Right renal cortex interstitium (tissue), 3 donors: Measurements from ENCODE around the gene AK8. TPM values are rescaled to one million over a fixed set of nuclear protein-coding genes. Genes with fewer than 3 reads are reported as not detected.

Experiments
- DNase-seq, 3 donors: peaks; one replicate each; pipeline ENCODE4 v3.0.0-alpha.2; 2013; ENCODE audit warnings: low read depth in 3 of 3, low spot score in 2 of 3
- polyA plus RNA-seq, 3 donors: library from polyadenylated mRNA; unstranded; fragments of 120-200 nt; gene quantifications; one replicate each; pipeline ENCODE4 v1.2.1, GENCODE V29; 2013; ENCODE audit not compliant: insufficient read length in 3 of 3

AK8 gene
- polyA plus RNA-seq, 3 donors, result 3.2 to 3.8 (median 3.4) TPM

- DNase-seq, result no peak
Observed at GRCh38 chr9:132748450-132748849, 129.6 kb downstream of the AK8 start.

GRCh38 chr9:132745756-132746709 is 132.1 kb downstream of the AK8 start:
- no peak for DNase-seq

- DNase-seq, result no peak
Observed at GRCh38 chr9:132744881-132745755, 133.0 kb downstream of the AK8 start.

- no peak for DNase-seq
Observed at GRCh38 chr9:132743931-132744479, 134.1 kb downstream of the AK8 start.

GRCh38 chr9:132742821-132743311 is 135.2 kb downstream of the AK8 start:
- no peak for DNase-seq

GRCh38 chr9:132740526-132741309 is 137.4 kb downstream of the AK8 start:
- DNase-seq, result no peak

GRCh38 chr9:132739710-132740310 is 138.3 kb downstream of the AK8 start:
- no peak for DNase-seq

- no peak for DNase-seq
Observed at GRCh38 chr9:132733260-132733815, 144.7 kb downstream of the AK8 start.

GRCh38 chr9:132732326-132733259 is 145.5 kb downstream of the AK8 start:
- no peak for DNase-seq

GRCh38 chr9:132731230-132731629 is 146.9 kb downstream of the AK8 start:
- no peak for DNase-seq

GRCh38 chr9:132730054-132731033 is 147.7 kb downstream of the AK8 start:
- no peak for DNase-seq

- no peak for DNase-seq
Observed at GRCh38 chr9:132729235-132729890, 148.7 kb downstream of the AK8 start.

- DNase-seq, result no peak
Observed at GRCh38 chr9:132728497-132728896, 149.6 kb downstream of the AK8 start.

- no peak for DNase-seq
Observed at GRCh38 chr9:132728071-132728470, 150.0 kb downstream of the AK8 start.

GRCh38 chr9:132726576-132727130 is 151.4 kb downstream of the AK8 start:
- no peak for DNase-seq

GRCh38 chr9:132725306-132725705 is 152.8 kb downstream of the AK8 start:
- DNase-seq, result no peak
